ENCODE measurements around the gene SP8. TPM values are rescaled to one million over a fixed set of nuclear protein-coding genes. Genes with fewer than 3 reads are reported as not detected.

SP8 gene
- total RNA-seq, 1 donor from 2014 or later: not detected

DNA sequence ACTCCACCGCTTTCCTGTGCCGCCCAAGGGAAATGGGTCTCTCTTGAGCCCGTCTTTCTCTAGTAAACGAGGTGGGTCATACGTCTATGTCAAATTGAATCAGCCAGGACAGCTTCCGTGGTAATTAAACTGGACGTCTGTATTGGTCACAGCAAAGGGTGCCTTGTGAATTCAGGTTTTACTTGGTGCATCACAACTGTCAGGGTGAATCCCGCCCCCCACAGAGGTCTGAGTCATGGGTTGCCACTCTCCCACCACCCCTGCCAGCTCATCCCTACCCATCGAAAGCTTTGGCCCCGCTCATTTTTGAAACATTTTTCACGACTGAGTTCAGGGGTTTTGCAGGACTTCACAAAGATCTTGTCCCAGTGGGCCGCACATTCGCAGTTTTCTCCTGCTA is 8.0 kb upstream of the SP8 start:
- ChIA-PET POLR2A (no interaction called here), CTCF (no interaction called here)
- intact Hi-C loops (cut with micrococcal nuclease): loop anchor here (5.0 kb wide), 4 partner anchors 633 to 1288 kb away; partner anchors contain the start of genes POLR1F and SP4
- peaks cover 2% of the 10 kb centered on the region for H3K9me3 Mint-ChIP-seq
- no peak overlapping the region for H3K4me3 Mint-ChIP-seq
- TF ChIP-seq, protein P1, sequence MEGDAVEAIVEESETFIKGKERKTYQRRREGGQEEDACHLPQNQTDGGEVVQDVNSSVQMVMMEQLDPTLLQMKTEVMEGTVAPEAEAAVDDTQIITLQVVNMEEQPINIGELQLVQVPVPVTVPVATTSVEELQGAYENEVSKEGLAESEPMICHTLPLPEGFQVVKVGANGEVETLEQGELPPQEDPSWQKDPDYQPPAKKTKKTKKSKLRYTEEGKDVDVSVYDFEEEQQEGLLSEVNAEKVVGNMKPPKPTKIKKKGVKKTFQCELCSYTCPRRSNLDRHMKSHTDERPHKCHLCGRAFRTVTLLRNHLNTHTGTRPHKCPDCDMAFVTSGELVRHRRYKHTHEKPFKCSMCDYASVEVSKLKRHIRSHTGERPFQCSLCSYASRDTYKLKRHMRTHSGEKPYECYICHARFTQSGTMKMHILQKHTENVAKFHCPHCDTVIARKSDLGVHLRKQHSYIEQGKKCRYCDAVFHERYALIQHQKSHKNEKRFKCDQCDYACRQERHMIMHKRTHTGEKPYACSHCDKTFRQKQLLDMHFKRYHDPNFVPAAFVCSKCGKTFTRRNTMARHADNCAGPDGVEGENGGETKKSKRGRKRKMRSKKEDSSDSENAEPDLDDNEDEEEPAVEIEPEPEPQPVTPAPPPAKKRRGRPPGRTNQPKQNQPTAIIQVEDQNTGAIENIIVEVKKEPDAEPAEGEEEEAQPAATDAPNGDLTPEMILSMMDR (IDR thresholded peaks at IDR 0.05): no peak
- peaks cover 22% of the 10 kb centered on the region for H3K4me1 Mint-ChIP-seq
- no peak for ATAC-seq (ENCODE audit: low read depth)
- peaks cover 1% of the 10 kb centered on the region for H3K36me3 Mint-ChIP-seq (ENCODE audit: low read depth)
- no peak for DNase-seq
- H3K27me3 Mint-ChIP-seq: peaks cover 64% of the 10 kb centered on the region
- no peak overlapping the region for H3K27ac Mint-ChIP-seq

DNA sequence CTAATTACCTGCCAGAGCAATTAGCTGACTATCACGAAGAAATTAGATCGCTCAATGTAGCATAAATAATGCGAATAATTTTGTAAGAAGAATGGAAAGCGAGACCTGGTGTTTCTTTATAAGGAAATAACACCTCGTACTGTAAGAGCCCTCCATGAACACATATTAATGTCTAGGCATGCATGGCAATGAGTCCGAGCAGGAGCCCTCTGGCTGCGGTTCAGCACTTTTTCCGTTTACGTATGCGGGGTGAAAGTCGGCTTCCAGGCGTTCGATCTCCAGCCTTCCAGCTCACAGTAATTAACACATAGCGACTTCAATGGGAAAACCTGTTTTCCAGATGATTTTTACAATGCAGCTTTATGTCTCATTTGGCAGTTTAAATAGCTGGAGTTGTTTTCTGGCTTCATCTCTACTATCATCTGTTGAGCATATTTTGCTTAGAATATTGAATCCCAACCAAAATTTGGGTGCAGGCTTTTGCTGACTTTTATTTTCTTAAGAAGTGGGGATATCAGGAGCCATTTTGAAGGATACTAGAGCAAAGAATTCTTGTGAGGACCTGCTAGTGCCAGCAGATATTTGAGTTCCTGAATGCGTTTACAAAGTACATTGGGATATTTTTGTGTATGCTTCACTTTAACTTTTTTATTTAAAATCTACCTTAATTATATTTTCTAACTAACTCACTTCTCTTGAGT is 7.2 kb upstream of the SP8 start:
- POLR2A ChIA-PET: no interaction called here
- CTCF ChIA-PET: no interaction called here
- H3K9me3 Mint-ChIP-seq: peaks cover 2% of the 10 kb centered on the region
- peaks cover 61% of the 10 kb centered on the region for H3K27me3 Mint-ChIP-seq
- DNase-seq: no peak
- TF ChIP-seq, protein P1 (IDR thresholded peaks at IDR 0.05): no peak
- intact Hi-C loops (cut with micrococcal nuclease): no loop called here
- no peak overlapping the region for H3K27ac Mint-ChIP-seq
- H3K36me3 Mint-ChIP-seq (ENCODE audit: low read depth): peaks cover 1% of the 10 kb centered on the region
- peaks cover 18% of the 10 kb centered on the region for H3K4me1 Mint-ChIP-seq
- ATAC-seq (ENCODE audit: low read depth): no peak
- H3K4me3 Mint-ChIP-seq: no peak overlapping the region

- POLR2A ChIA-PET: no interaction called here
- peaks cover 65% of the 10 kb centered on the region for H3K27me3 Mint-ChIP-seq
- DNase-seq (no peak), ATAC-seq (ENCODE audit: low read depth) (no peak)
- H3K27ac Mint-ChIP-seq: no peak overlapping the region
- CTCF ChIA-PET: no interaction called here
- peaks cover 2% of the 10 kb centered on the region for H3K9me3 Mint-ChIP-seq
- no peak overlapping the region for H3K4me3 Mint-ChIP-seq
- TF ChIP-seq, protein P1 (IDR thresholded peaks at IDR 0.05): no peak
- H3K36me3 Mint-ChIP-seq (ENCODE audit: low read depth): peaks cover 1% of the 10 kb centered on the region
- intact Hi-C loops (cut with micrococcal nuclease): no loop called here
- peaks cover 15% of the 10 kb centered on the region for H3K4me1 Mint-ChIP-seq
Observed at GRCh38 chr7:20793248-20793647, 6.6 kb upstream of the SP8 start.

DNA sequence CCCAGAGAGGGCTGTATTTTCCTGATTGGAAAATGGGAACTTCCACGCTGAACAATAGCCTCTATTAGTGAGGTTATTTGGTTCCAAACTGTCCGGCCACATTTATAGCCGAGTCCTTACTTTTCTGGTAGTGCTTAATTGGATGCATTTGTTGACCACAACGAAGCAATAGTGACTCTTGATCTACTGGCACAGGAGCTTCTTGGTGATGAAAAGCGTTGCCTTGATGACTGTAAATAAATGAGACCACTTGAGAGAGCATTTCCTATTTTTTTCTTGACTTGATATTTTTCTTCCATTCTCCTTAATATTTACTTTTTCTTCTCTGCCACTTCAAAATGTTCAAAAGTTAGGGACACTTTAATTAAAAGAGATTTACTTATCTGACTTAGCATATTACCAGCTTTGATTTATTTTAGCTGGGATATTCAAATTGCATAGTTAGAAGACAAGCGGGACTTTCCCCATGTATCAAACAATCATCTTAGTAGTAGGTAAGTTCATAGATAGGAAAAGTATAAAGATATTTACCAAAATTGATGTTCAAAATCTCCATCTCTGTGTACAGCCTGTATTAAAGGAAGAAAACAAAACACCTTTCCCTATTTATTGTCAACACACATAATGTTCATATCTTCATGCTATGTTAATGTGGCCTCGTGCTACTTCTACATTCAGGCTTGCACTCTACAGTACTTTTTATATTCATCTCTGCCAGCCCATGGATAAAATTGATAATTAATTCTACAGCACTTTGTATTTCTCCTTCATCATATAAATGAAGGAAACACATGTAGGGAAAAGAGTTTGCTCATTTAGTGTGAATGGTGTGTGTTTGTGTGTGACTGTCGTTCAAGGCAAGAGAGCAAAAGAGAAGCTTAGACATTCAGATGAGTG is 5.1 kb upstream of the SP8 start:
- H3K4me3 Mint-ChIP-seq: no peak overlapping the region
- CTCF ChIA-PET: no interaction called here
- intact Hi-C loops (cut with micrococcal nuclease): no loop called here
- POLR2A ChIA-PET: no interaction called here
- H3K4me1 Mint-ChIP-seq: peaks cover 8% of the 10 kb centered on the region
- TF ChIP-seq, protein P1 (IDR thresholded peaks at IDR 0.05): no peak
- H3K27ac Mint-ChIP-seq: no peak overlapping the region
- H3K9me3 Mint-ChIP-seq: peaks cover 5% of the 10 kb centered on the region
- ATAC-seq (ENCODE audit: low read depth) (no peak), DNase-seq (no peak)
- H3K36me3 Mint-ChIP-seq (ENCODE audit: low read depth): peaks cover 1% of the 10 kb centered on the region
- peaks cover 71% of the 10 kb centered on the region for H3K27me3 Mint-ChIP-seq

DNA sequence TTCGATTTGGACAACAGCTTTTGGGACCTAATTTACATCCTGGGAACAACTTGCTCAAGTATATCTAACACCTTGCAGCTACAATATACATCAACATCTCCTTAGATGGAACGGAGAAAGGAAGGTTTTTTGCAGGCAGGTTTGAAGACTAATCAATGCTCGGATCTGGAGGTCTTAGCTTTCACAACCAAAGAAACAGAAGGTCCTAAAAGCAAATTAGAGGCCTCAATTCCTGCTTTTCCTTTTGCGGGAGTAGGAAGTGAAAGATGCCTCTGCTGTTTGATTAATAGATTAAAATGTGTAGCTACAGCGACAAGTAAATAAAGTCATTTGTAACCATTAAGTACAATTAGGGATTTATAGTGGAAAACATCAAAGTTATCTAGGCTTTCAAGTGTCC is 3.7 kb upstream of the SP8 start:
- CTCF ChIA-PET: no interaction called here
- POLR2A ChIA-PET: no interaction called here
- ATAC-seq (ENCODE audit: low read depth) (no peak), DNase-seq (no peak)
- Mint-ChIP-seq H3K4me1 (peaks cover 16% of the 10 kb centered on the region), H3K27me3 (peaks cover 68% of the 10 kb centered on the region), H3K27ac (no peak overlapping the region), H3K4me3 (no peak overlapping the region), H3K9me3 (peaks cover 5% of the 10 kb centered on the region), H3K36me3 (ENCODE audit: low read depth) (peaks cover 1% of the 10 kb centered on the region)
- TF ChIP-seq, protein P1 (IDR thresholded peaks at IDR 0.05): no peak
- intact Hi-C loops (cut with micrococcal nuclease): no loop called here

Data from activated B cell treated with CpG ODN at 0.5 μM for 24 hours (primary cell).